Loucy (cell line): ENCODE results near the gene FSTL1.

ENCODE experiments used
- H2AFZ ChIP-seq: fragments of 200-600 bp; sonication (generic); 2 replicates; pipeline ENCODE4 v1.6.0; 2016; ENCODE audit warnings: antibody characterized with exemption, mild to moderate bottlenecking, low read length, moderate library complexity
- H3F3A ChIP-seq: fragments of 200-600 bp; 2 replicates; pipeline ENCODE4 v1.6.0; 2016; ENCODE audit warnings: antibody characterized with exemption, low read depth, mild to moderate bottlenecking
- H3K27me3 ChIP-seq: fragments of 200-600 bp; sonication (generic); 2 replicates; pipeline ENCODE4 v1.6.1; 2014; ENCODE audit warnings: low read length, mild to moderate bottlenecking; ENCODE audit not compliant: insufficient read depth, poor library complexity, severe bottlenecking
- H3K36me3 ChIP-seq: fragments of 200-600 bp; sonication (generic); 2 replicates; pipeline ENCODE4 v1.6.1; 2016; ENCODE audit warnings: low read length; ENCODE audit not compliant: insufficient read depth
- H3K4me1 ChIP-seq: fragments of 200-600 bp; sonication (generic); 2 replicates; pipeline ENCODE4 v1.5.1; 2014; ENCODE audit warnings: low read length, mild to moderate bottlenecking; ENCODE audit not compliant: insufficient read depth, poor library complexity, severe bottlenecking
- H3K4me2 ChIP-seq: fragments of 200-600 bp; sonication (generic); 2 replicates; pipeline ENCODE4 v1.6.0; 2014; ENCODE audit warnings: antibody characterized with exemption, low read length, low read depth, mild to moderate bottlenecking; ENCODE audit not compliant: poor library complexity, severe bottlenecking
- H3K4me3 ChIP-seq: fragments of 200-600 bp; sonication (generic); 2 replicates; pipeline ENCODE4 v1.5.1; 2014; ENCODE audit warnings: low read length, mild to moderate bottlenecking, mixed read lengths; ENCODE audit not compliant: poor library complexity, severe bottlenecking
- H3K79me2 ChIP-seq: fragments of 200-600 bp; sonication (generic); 2 replicates; pipeline ENCODE4 v1.6.1; 2014; ENCODE audit warnings: low read length; ENCODE audit not compliant: insufficient read depth
- H3K9ac ChIP-seq: fragments of 200-600 bp; sonication (generic); 2 replicates; pipeline ENCODE4 v1.6.0; 2014; ENCODE audit warnings: mild to moderate bottlenecking, low read depth, low read length, moderate library complexity; ENCODE audit not compliant: poor library complexity, severe bottlenecking
- H3K9me2 ChIP-seq: fragments of 200-600 bp; sonication (generic); replicated peaks from 2 replicates; pipeline ENCODE4 v1.6.1; 2016; ENCODE audit warnings: low read depth, low read length, mixed read lengths
- H3K9me3 ChIP-seq: fragments of 200-600 bp; sonication (generic); 2 replicates; pipeline ENCODE4 v1.6.1; 2014; ENCODE audit warnings: mild to moderate bottlenecking, antibody characterized with exemption, low read length, low read depth; ENCODE audit not compliant: insufficient read depth
- H4K20me1 ChIP-seq: fragments of 200-600 bp; sonication (generic); 2 replicates; pipeline ENCODE4 v1.6.0; 2014; ENCODE audit warnings: antibody characterized with exemption, low read length, mild to moderate bottlenecking; ENCODE audit not compliant: insufficient read depth, poor library complexity, severe bottlenecking
- EZH2phosphoT487 ChIP-seq: fragments of 200-600 bp; IDR thresholded peaks from 2 replicates; pipeline ENCODE4 v1.6.1; 2018; ENCODE audit warnings: antibody characterized with exemption, mild to moderate bottlenecking, moderate library complexity, borderline replicate concordance
- TF ChIP-seq, protein P1 (sequence below): fragments of 200-600 bp; sonication (generic); conservative IDR thresholded peaks from 2 replicates; pipeline ENCODE4 v1.5.1; 2014; ENCODE audit warnings: mild to moderate bottlenecking, antibody characterized with exemption, low read length

The FSTL1 gene

DNA sequence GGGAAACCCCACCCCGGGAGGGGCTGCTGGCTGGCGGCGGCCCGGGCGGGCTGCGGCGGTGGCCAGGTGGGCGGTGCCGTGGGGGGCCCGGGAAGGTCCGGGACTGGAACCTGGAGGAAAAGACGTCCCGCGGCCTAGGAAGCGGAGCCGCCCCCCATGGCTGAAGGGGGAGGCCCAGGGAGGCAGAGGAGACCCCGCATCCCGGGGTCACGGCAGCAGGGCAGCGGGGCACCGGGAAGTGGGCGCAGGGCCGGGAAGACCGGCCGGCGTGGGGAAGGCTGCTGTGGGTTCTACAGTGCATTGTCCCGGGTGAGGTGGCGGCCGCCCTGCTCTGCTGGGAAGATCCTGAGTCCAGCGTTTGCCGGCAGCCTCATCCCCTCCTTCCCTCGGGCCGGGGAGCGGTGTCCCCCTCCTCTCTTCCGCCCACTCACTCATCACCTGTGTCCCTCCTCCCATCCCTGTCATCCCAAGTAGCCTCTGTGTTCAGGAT, 525 bp upstream of the FSTL1 start:
- no peak overlapping the region for H2AFZ ChIP-seq
- H3K27me3 ChIP-seq = no peaks in the 10 kb centered on the region
- H3K4me3 ChIP-seq = no peak overlapping the region
- no peak overlapping the region for H3K9ac ChIP-seq
- no peaks in the 10 kb centered on the region for H3K36me3 ChIP-seq
- H3K9me3 ChIP-seq = no peaks in the 10 kb centered on the region
- TF ChIP-seq, protein P1, sequence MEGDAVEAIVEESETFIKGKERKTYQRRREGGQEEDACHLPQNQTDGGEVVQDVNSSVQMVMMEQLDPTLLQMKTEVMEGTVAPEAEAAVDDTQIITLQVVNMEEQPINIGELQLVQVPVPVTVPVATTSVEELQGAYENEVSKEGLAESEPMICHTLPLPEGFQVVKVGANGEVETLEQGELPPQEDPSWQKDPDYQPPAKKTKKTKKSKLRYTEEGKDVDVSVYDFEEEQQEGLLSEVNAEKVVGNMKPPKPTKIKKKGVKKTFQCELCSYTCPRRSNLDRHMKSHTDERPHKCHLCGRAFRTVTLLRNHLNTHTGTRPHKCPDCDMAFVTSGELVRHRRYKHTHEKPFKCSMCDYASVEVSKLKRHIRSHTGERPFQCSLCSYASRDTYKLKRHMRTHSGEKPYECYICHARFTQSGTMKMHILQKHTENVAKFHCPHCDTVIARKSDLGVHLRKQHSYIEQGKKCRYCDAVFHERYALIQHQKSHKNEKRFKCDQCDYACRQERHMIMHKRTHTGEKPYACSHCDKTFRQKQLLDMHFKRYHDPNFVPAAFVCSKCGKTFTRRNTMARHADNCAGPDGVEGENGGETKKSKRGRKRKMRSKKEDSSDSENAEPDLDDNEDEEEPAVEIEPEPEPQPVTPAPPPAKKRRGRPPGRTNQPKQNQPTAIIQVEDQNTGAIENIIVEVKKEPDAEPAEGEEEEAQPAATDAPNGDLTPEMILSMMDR = no peak
- TF ChIP-seq EZH2phosphoT487 = no peak
- no peaks in the 10 kb centered on the region for H3K9me2 ChIP-seq
- H4K20me1 ChIP-seq = no peaks in the 10 kb centered on the region
- no peaks in the 10 kb centered on the region for H3K4me1 ChIP-seq
- H3K79me2 ChIP-seq = no peaks in the 10 kb centered on the region
- no peaks in the 10 kb centered on the region for H3F3A ChIP-seq
- H3K4me2 ChIP-seq = no peak overlapping the region

DNA sequence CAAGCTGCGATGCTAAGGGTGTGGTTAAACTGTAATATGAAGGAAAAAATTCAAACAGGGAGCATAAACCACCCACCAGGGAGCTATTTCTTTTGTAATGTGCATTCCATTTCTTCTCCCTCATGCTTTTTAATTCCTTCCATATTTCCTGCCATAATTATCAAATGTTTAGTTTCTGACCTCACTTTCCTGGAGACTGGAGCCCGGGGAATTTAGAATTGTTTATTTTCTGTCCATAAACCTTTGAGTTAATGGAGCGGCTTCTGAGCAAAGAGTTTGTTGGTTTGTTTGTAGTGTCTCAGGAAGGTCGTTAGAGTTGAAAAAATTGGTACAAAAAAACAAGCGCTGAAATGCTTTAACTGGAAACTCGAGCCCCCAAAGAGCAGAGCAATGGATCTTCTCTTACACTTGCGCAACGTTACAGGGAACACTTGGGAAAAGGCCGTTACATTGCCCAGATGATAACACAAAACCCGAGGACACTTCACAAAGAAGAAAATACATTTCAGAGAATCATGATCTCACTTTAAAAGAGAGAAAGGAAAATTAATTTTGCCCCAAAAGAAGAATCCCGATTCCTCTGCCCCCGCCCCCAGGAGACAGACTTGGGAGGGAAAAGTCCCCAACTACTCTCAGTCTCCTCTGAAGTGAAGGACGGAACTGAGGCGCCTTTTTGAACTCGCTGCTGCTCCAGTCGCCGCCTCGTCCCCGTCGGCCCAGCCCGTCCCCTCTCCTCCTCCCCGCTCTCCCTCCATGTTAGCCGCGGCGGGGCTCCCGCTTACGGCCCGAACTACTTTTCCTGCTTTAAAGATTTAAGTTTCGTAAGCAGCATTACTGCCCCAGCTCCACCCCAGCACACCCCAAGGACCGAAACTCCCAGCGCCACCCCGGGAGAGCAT, 842 bp downstream of the FSTL1 start:
- Histone ChIP-seq H4K20me1 (no peaks in the 10 kb centered on the region), H3K36me3 (no peaks in the 10 kb centered on the region), H3F3A (no peaks in the 10 kb centered on the region), H3K4me3 (no peak overlapping the region), H3K4me2 (no peak overlapping the region), H3K4me1 (no peaks in the 10 kb centered on the region), H3K79me2 (no peaks in the 10 kb centered on the region), H3K9me2 (no peaks in the 10 kb centered on the region), H3K27me3 (no peaks in the 10 kb centered on the region), H3K9me3 (no peaks in the 10 kb centered on the region), H2AFZ (no peak overlapping the region), H3K9ac (no peak overlapping the region)
- no peak for TF ChIP-seq EZH2phosphoT487
- TF ChIP-seq, protein P1 = no peak

DNA sequence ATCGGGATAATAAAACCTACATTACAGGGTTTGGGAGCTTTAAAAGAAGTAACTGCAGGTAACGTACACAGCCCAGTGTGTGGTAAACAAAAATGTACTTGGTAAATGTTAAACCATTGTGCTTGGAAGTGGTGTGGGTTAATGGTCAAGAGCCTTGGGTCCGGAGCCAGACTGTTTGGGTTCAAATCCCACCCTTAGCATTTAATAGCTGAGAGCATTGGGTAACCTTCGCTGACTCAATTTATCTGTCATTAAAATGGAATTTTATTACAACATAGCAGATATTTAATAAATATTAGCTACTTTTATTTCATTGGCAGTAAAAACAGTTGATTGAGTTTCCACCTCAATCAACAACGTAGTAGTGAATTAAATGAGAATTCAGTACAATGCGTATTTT, 1.5 kb downstream of the FSTL1 start:
- Histone ChIP-seq H2AFZ (no peak overlapping the region), H3K36me3 (no peaks in the 10 kb centered on the region), H3K9ac (no peak overlapping the region), H3K4me2 (no peak overlapping the region), H4K20me1 (no peaks in the 10 kb centered on the region), H3K79me2 (no peaks in the 10 kb centered on the region), H3K9me2 (no peaks in the 10 kb centered on the region), H3K27me3 (no peaks in the 10 kb centered on the region), H3K9me3 (no peaks in the 10 kb centered on the region), H3K4me1 (no peaks in the 10 kb centered on the region), H3K4me3 (no peak overlapping the region), H3F3A (no peaks in the 10 kb centered on the region)
- TF ChIP-seq, protein P1 = no peak
- TF ChIP-seq EZH2phosphoT487 = no peak
